Measurements from ENCODE around the gene TLL2.

Gene TLL2

GRCh38 chr10:96505150-96506136 lies 8.3 kb downstream of the TLL2 start:
- DNase-seq = no peak

GRCh38 chr10:96502561-96503282 lies 11.0 kb downstream of the TLL2 start:
- no peak for DNase-seq

GRCh38 chr10:96501985-96502384 lies 11.7 kb downstream of the TLL2 start:
- DNase-seq = no peak

- peak; percentile 18 for DNase-seq
Observed at GRCh38 chr10:96500519-96500918, 13.2 kb downstream of the TLL2 start.

GRCh38 chr10:96500050-96500449 lies 13.7 kb downstream of the TLL2 start:
- DNase-seq = no peak

GRCh38 chr10:96497391-96497790 lies 16.3 kb downstream of the TLL2 start:
- DNase-seq = no peak

GRCh38 chr10:96496281-96496925 lies 17.3 kb downstream of the TLL2 start:
- peak; percentile 40 for DNase-seq

GRCh38 chr10:96495544-96495943 lies 18.2 kb downstream of the TLL2 start:
- no peak for DNase-seq

GRCh38 chr10:96494694-96495093 lies 19.0 kb downstream of the TLL2 start:
- no peak for DNase-seq

- no peak for DNase-seq
Observed at GRCh38 chr10:96493871-96494525, 19.7 kb downstream of the TLL2 start.

GRCh38 chr10:96493254-96493653 lies 20.5 kb downstream of the TLL2 start:
- no peak for DNase-seq

- DNase-seq = no peak
Observed at GRCh38 chr10:96491303-96491702, 22.4 kb downstream of the TLL2 start.

GRCh38 chr10:96488161-96488935 lies 25.4 kb downstream of the TLL2 start:
- no peak for DNase-seq

GRCh38 chr10:96482815-96483588 lies 30.7 kb downstream of the TLL2 start:
- peak; percentile 83 for DNase-seq

GRCh38 chr10:96478355-96478754 lies 35.4 kb downstream of the TLL2 start:
- DNase-seq = peak; percentile 45

- no peak for DNase-seq
Observed at GRCh38 chr10:96473866-96474265, 39.9 kb downstream of the TLL2 start.

GRCh38 chr10:96470116-96470743 lies 43.5 kb downstream of the TLL2 start:
- peak; percentile 62 for DNase-seq

- DNase-seq = no peak
Observed at GRCh38 chr10:96468845-96469244, 44.9 kb downstream of the TLL2 start.

- no peak for DNase-seq
Observed at GRCh38 chr10:96465599-96465998, 48.1 kb downstream of the TLL2 start.

- DNase-seq = no peak
Observed at GRCh38 chr10:96463562-96463961, 50.2 kb downstream of the TLL2 start.

Measured in OCI-M1 (cell line).